Progenitor cell of endocrine pancreas (in vitro differentiated cells): ENCODE measurements around the gene DMBX1. TPM values are rescaled to one million over a fixed set of nuclear protein-coding genes. Genes with fewer than 3 reads are reported as not detected.

Experiments used
- DNase-seq: peaks from one replicate; pipeline ENCODE4 v3.0.0; 2021; ENCODE audit warnings: low spot score; ENCODE audit not compliant: unreplicated experiment
- H3K27ac Mint-ChIP-seq: 2 replicates; pipeline ENCODE4 v1.8.0; 2021; ENCODE audit warnings: mild to moderate bottlenecking, moderate library complexity, mixed read lengths
- H3K27me3 Mint-ChIP-seq: 2 replicates; pipeline ENCODE4 v1.8.0; 2021; ENCODE audit warnings: mixed read lengths
- H3K36me3 Mint-ChIP-seq: 2 replicates; pipeline ENCODE4 v1.8.0; 2022; ENCODE audit warnings: mixed read lengths; ENCODE audit not compliant: insufficient read depth
- H3K4me1 Mint-ChIP-seq: 2 replicates; pipeline ENCODE4 v1.8.0; 2021; ENCODE audit warnings: low read depth, mixed read lengths
- H3K4me3 Mint-ChIP-seq: 2 replicates; pipeline ENCODE4 v1.8.0; 2021; ENCODE audit warnings: low read depth, mild to moderate bottlenecking, moderate library complexity, mixed read lengths
- H3K9me3 Mint-ChIP-seq: 2 replicates; pipeline ENCODE4 v1.8.0; 2021; ENCODE audit warnings: low read depth, mixed read lengths
- CTCF ChIP-seq: fragments of 200-600 bp; sonication (generic); IDR thresholded peaks from one replicate; pipeline ENCODE4 v1.5.0; 2021; ENCODE audit warnings: antibody characterized with exemption, mild to moderate bottlenecking; ENCODE audit not compliant: unreplicated experiment
- total RNA-seq: library from RNA; stranded (reverse); gene quantifications from 2 replicates; pipeline ENCODE4 v1.2.1, GENCODE V29; 2021

DMBX1 gene
- total RNA-seq, 1 donor from 2014 or later = not detected

DNA sequence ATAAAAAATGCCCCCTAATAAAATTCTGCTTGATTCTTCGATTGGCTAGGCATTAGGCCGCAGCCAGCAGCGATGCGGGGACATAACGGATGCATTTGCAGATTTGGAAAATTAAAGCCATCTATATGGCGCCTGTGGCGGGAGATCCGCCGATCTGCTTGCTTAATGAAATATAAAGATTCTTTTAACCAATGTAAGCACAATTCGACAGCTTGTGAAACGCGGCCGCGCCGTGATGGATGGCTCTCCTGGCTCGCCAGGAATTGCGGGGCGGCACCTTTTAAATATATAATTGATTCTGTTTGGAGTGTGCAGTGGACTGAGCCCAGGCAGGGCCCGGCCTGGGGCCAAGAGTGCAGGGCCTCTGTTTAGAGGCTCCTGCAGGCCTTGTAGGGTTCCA lies 8.0 kb downstream of the DMBX1 start:
- no peaks in the 10 kb centered on the region for H3K4me1 Mint-ChIP-seq
- H3K4me3 Mint-ChIP-seq = no peak overlapping the region
- DNase-seq = no peak
- H3K36me3 Mint-ChIP-seq = no peaks in the 10 kb centered on the region
- no peak overlapping the region for H3K27ac Mint-ChIP-seq
- TF ChIP-seq CTCF = no peak
- no peaks in the 10 kb centered on the region for H3K9me3 Mint-ChIP-seq
- H3K27me3 Mint-ChIP-seq = peaks cover 83% of the 10 kb centered on the region

GRCh38 chr1:46501528-46501927 lies 11.9 kb downstream of the DMBX1 start:
- DNase-seq = no peak
- Mint-ChIP-seq H3K27me3 (peaks cover 59% of the 10 kb centered on the region), H3K4me1 (no peaks in the 10 kb centered on the region), H3K9me3 (no peaks in the 10 kb centered on the region), H3K4me3 (no peak overlapping the region), H3K36me3 (no peaks in the 10 kb centered on the region), H3K27ac (no peak overlapping the region)
- TF ChIP-seq CTCF = no peak

- no peak overlapping the region for H3K4me3 Mint-ChIP-seq
- no peak for DNase-seq
- no peaks in the 10 kb centered on the region for H3K36me3 Mint-ChIP-seq
- H3K9me3 Mint-ChIP-seq = no peaks in the 10 kb centered on the region
- no peaks in the 10 kb centered on the region for H3K4me1 Mint-ChIP-seq
- no peak for TF ChIP-seq CTCF
- H3K27me3 Mint-ChIP-seq = peaks cover 51% of the 10 kb centered on the region
- no peak overlapping the region for H3K27ac Mint-ChIP-seq
These were observed 13.8 kb downstream of the DMBX1 start for GRCh38 chr1:46503421-46503820.

DNA sequence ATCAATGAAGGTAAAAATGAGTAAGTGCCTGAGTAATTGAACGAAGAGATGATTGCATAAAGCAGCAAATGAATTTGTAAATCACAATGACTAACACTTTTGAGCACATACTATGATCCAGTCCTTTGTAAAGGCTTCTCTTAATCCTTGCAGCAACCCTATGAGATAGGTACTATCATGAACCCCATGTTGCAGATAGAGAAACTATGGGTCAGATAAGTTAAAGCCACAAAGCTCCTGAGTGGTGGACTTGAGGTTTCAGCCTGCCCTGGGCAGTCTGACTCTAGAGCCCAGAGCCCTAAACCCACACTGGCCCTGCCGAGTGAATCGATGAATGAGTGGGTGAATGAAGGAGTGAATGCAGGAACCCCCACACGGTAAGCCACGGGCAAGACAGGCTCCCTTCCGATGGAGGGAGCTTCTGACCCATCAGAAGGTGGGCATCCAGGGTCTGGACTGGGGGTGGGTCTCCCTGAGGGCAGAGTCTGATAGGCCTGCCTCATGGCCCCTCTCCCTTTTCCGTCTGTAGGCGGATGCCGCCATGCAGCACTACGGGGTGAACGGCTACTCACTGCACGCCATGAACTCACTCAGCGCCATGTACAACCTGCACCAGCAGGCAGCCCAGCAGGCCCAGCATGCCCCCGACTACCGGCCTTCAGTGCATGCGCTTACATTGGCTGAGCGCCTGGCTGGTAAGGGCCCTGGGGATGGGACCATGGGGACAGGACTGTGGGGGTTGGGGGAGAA lies 17.0 kb downstream of the DMBX1 start:
- TF ChIP-seq CTCF = no peak
- Mint-ChIP-seq H3K4me1 (no peaks in the 10 kb centered on the region), H3K36me3 (no peaks in the 10 kb centered on the region), H3K27me3 (peaks cover 31% of the 10 kb centered on the region), H3K4me3 (no peak overlapping the region), H3K9me3 (no peaks in the 10 kb centered on the region), H3K27ac (no peak overlapping the region)
- no peak for DNase-seq

DNA sequence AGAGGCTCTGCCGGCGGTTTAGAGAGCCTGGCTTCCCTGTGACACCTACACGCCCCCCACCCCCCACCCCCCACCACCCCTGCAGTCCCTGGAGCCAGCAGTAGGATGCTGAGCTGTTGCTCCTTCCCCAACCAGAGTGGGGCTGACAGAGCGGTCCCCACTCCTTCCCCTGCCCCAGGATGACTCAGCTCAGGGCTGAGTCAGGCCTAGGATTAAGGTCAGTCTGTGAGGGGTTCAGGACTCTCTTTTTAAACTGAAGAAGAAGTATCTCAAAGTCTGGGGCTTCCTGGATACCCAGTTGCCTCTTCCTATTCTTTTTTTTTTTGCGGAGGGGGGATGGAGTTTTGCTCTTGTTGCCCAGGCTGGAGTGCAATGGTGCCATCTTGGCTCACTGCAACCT lies 19.1 kb downstream of the DMBX1 start:
- no peak overlapping the region for H3K27ac Mint-ChIP-seq
- no peaks in the 10 kb centered on the region for H3K9me3 Mint-ChIP-seq
- DNase-seq = no peak
- no peak for TF ChIP-seq CTCF
- peaks cover 29% of the 10 kb centered on the region for H3K27me3 Mint-ChIP-seq
- H3K4me1 Mint-ChIP-seq = no peaks in the 10 kb centered on the region
- H3K4me3 Mint-ChIP-seq = no peak overlapping the region
- no peaks in the 10 kb centered on the region for H3K36me3 Mint-ChIP-seq
